IgD-negative memory B cell (primary cell): Measurements from ENCODE around the gene LSM2. TPM values are rescaled to one million over a fixed set of nuclear protein-coding genes. Genes with fewer than 3 reads are reported as not detected.
"Not testable (repeated sequence)": the region's sequence is repeated elsewhere in the genome, so short reads cannot be mapped to it uniquely, and the experiment has no call there.

Source experiments
- H3K27ac Mint-ChIP-seq, 3 donors: one replicate each; pipeline ENCODE4 v1.8.0; 2020 to 2022; ENCODE audit warnings: mild to moderate bottlenecking in 3 of 3, mixed read lengths in 3 of 3, moderate library complexity in 1 of 3
- H3K27me3 Mint-ChIP-seq: one replicate; pipeline ENCODE4 v1.8.0; 2021; ENCODE audit warnings: mixed read lengths
- H3K36me3 Mint-ChIP-seq: one replicate; pipeline ENCODE4 v1.8.0; 2020; ENCODE audit warnings: mild to moderate bottlenecking, mixed read lengths
- H3K4me1 Mint-ChIP-seq, 3 donors: one replicate each; pipeline ENCODE4 v1.8.0; 2020 to 2022; ENCODE audit warnings: mixed read lengths in 3 of 3, mild to moderate bottlenecking in 1 of 3
- H3K4me3 Mint-ChIP-seq, 4 donors: one replicate each; pipeline ENCODE4 v1.8.0; 2020 to 2022; ENCODE audit warnings: mild to moderate bottlenecking in 4 of 4, mixed read lengths in 4 of 4, moderate library complexity in 3 of 4
- H3K9me3 Mint-ChIP-seq, 3 donors: one replicate each; pipeline ENCODE4 v1.8.0; 2020 to 2021; ENCODE audit warnings: mixed read lengths in 3 of 3, mild to moderate bottlenecking in 1 of 3
- polyA plus RNA-seq: library from polyadenylated mRNA; unstranded; fragments of 300-500 nt; fragmentation: Illumina TruSeq; gene quantifications from one replicate; pipeline ENCODE4 v1.2.3, GENCODE V29; 2021

The LSM2 gene
- 100 TPM for polyA plus RNA-seq

- Mint-ChIP-seq H3K27ac (peak within 1 kb of the TSS; percentile 95 to 96 (median 96)), H3K36me3 (peaks cover 7% of the 10 kb centered on the region), H3K4me3 (peak within 1 kb of the TSS; percentile 89 to 97 (median 95)), H3K27me3 (no peaks in the 10 kb centered on the region), H3K9me3 (no peaks in the 10 kb centered on the region), H3K4me1 (peaks cover 13 to 17% (median 14%) of the 10 kb centered on the region in 3 donors)
Observed at GRCh38 chr6:31806470-31807272, at the start of gene LSM2. TSS of gene LSM2 (minus strand) at chr6:31806966. CDS start at chr6:31806757, 209 bp downstream.

- H3K27ac Mint-ChIP-seq, H3K4me3 Mint-ChIP-seq, H3K27me3 Mint-ChIP-seq, H3K4me1 Mint-ChIP-seq, H3K9me3 Mint-ChIP-seq, H3K36me3 Mint-ChIP-seq: not testable (repeated sequence)
Observed at GRCh38 chr6:31851980-31852718, 45.4 kb upstream of the LSM2 start.

- Mint-ChIP-seq H3K36me3 (peaks cover 5% of the 10 kb centered on the region), H3K4me1 (no peaks in the 10 kb centered on the region), H3K27me3 (no peaks in the 10 kb centered on the region), H3K9me3 (no peaks in the 10 kb centered on the region), H3K4me3 (no peak overlapping the region), H3K27ac (no peak overlapping the region)
Observed at GRCh38 chr6:31851485-31851832, 44.7 kb upstream of the LSM2 start.

GRCh38 chr6:31850765-31851484 lies 44.2 kb upstream of the LSM2 start:
- Mint-ChIP-seq H3K4me1 (no peaks in the 10 kb centered on the region), H3K9me3 (no peaks in the 10 kb centered on the region), H3K4me3 (no peak overlapping the region), H3K27me3 (no peaks in the 10 kb centered on the region), H3K36me3 (peaks cover 5% of the 10 kb centered on the region), H3K27ac (no peak overlapping the region)

- Mint-ChIP-seq H3K4me1 (peaks cover 0 to 1% (median 0%) of the 10 kb centered on the region in 3 donors), H3K9me3 (no peaks in the 10 kb centered on the region), H3K27me3 (no peaks in the 10 kb centered on the region), H3K4me3 (no peak overlapping the region), H3K27ac (no peak overlapping the region), H3K36me3 (peaks cover 3% of the 10 kb centered on the region)
Observed at GRCh38 chr6:31847276-31847978, 40.7 kb upstream of the LSM2 start.

- H3K4me3 Mint-ChIP-seq = no peak overlapping the region
- H3K9me3 Mint-ChIP-seq = no peaks in the 10 kb centered on the region
- H3K4me1 Mint-ChIP-seq = peaks cover 0 to 1% (median 0%) of the 10 kb centered on the region in 3 donors
- H3K27ac Mint-ChIP-seq = no peak overlapping the region
- H3K36me3 Mint-ChIP-seq = peaks cover 2% of the 10 kb centered on the region
- no peaks in the 10 kb centered on the region for H3K27me3 Mint-ChIP-seq
Observed at GRCh38 chr6:31844507-31844906, 37.7 kb upstream of the LSM2 start.

GRCh38 chr6:31842053-31842452 lies 35.3 kb upstream of the LSM2 start:
- Mint-ChIP-seq H3K9me3 (no peaks in the 10 kb centered on the region), H3K27ac (peak overlapping the region in 1 of 3 donors; percentile 67), H3K36me3 (peaks cover 2% of the 10 kb centered on the region), H3K4me3 (no peak overlapping the region), H3K27me3 (no peaks in the 10 kb centered on the region), H3K4me1 (peaks cover 9 to 12% (median 10%) of the 10 kb centered on the region in 3 donors)

GRCh38 chr6:31839779-31840126 lies 33.0 kb upstream of the LSM2 start:
- Mint-ChIP-seq H3K4me3 (peak overlapping the region in 1 of 4 donors; percentile 59), H3K4me1 (peaks cover 18 to 30% (median 20%) of the 10 kb centered on the region in 3 donors), H3K27ac (peak overlapping the region in 1 of 3 donors; percentile 54)
- not testable (repeated sequence) for H3K36me3 Mint-ChIP-seq, H3K27me3 Mint-ChIP-seq, H3K9me3 Mint-ChIP-seq

- no peaks in the 10 kb centered on the region for H3K9me3 Mint-ChIP-seq
- peak overlapping the region in 3 of 4 donors; percentile 26 to 76 (median 59) for H3K4me3 Mint-ChIP-seq
- peaks cover 2% of the 10 kb centered on the region for H3K36me3 Mint-ChIP-seq
- peaks cover 17 to 31% (median 28%) of the 10 kb centered on the region in 3 donors for H3K4me1 Mint-ChIP-seq
- peak overlapping the region in 2 of 3 donors; percentile 39 to 54 for H3K27ac Mint-ChIP-seq
- H3K27me3 Mint-ChIP-seq = no peaks in the 10 kb centered on the region
Observed at GRCh38 chr6:31838968-31839367, 32.2 kb upstream of the LSM2 start.

- Mint-ChIP-seq H3K4me3 (peak overlapping the region in 3 of 4 donors; percentile 95 to 97 (median 95)), H3K27ac (peak overlapping the region in 2 of 3 donors; percentile 98 to 99), H3K4me1 (peaks cover 18 to 31% (median 28%) of the 10 kb centered on the region in 3 donors)
- not testable (repeated sequence) for H3K27me3 Mint-ChIP-seq, H3K36me3 Mint-ChIP-seq, H3K9me3 Mint-ChIP-seq
Observed at GRCh38 chr6:31838114-31838553, 31.4 kb upstream of the LSM2 start.

GRCh38 chr6:31837369-31838113 lies 30.8 kb upstream of the LSM2 start:
- H3K9me3 Mint-ChIP-seq = no peaks in the 10 kb centered on the region
- no peaks in the 10 kb centered on the region for H3K27me3 Mint-ChIP-seq
- peaks cover 22 to 34% (median 34%) of the 10 kb centered on the region in 3 donors for H3K4me1 Mint-ChIP-seq
- peak overlapping the region; percentile 95 to 98 (median 96) for H3K4me3 Mint-ChIP-seq
- H3K36me3 Mint-ChIP-seq = peaks cover 2% of the 10 kb centered on the region
- H3K27ac Mint-ChIP-seq = peak overlapping the region; percentile 98 to 100 (median 99)

- H3K9me3 Mint-ChIP-seq = no peaks in the 10 kb centered on the region
- H3K36me3 Mint-ChIP-seq = peaks cover 2% of the 10 kb centered on the region
- no peaks in the 10 kb centered on the region for H3K27me3 Mint-ChIP-seq
- peak overlapping the region; percentile 95 to 98 (median 96) for H3K4me3 Mint-ChIP-seq
- peak overlapping the region; percentile 98 to 100 (median 99) for H3K27ac Mint-ChIP-seq
- peaks cover 22 to 34% (median 34%) of the 10 kb centered on the region in 3 donors for H3K4me1 Mint-ChIP-seq
Observed at GRCh38 chr6:31836474-31837368, 30.0 kb upstream of the LSM2 start.

GRCh38 chr6:31836047-31836473 lies 29.3 kb upstream of the LSM2 start:
- Mint-ChIP-seq H3K36me3 (peaks cover 2% of the 10 kb centered on the region), H3K4me1 (peaks cover 23 to 36% (median 34%) of the 10 kb centered on the region in 3 donors), H3K27me3 (no peaks in the 10 kb centered on the region), H3K27ac (peak overlapping the region; percentile 98 to 100 (median 99)), H3K4me3 (peak overlapping the region; percentile 95 to 98 (median 96)), H3K9me3 (no peaks in the 10 kb centered on the region)
